Testis (tissue), 2 donors: Measurements from ENCODE around the gene MEAF6.

ENCODE experiments used
- CTCF ChIP-seq, 3 experiments: fragments of 450-650 bp in 2 of 3; fragments of 200-600 bp in 1 of 3; sonication (generic) in 1 of 3; IDR thresholded peaks; one replicate each; pipeline ENCODE4 v1.5.1; 2016 to 2019; ENCODE audit warnings: antibody characterized with exemption in 3 of 3, mild to moderate bottlenecking in 2 of 3, moderate library complexity in 1 of 3
- POLR2A ChIP-seq: fragments of 450-650 bp; IDR thresholded peaks from one replicate; pipeline ENCODE4 v1.6.1; 2017; ENCODE audit warnings: antibody characterized with exemption, mild to moderate bottlenecking, moderate library complexity

GRCh38 chr1:37493336-37494098 is 21.0 kb downstream of the MEAF6 start:
- TF ChIP-seq CTCF (IDR thresholded peaks at IDR 0.05) (no peak), POLR2A (no peak)
